ENCODE data around the gene UMOD.

Gene UMOD

DNA sequence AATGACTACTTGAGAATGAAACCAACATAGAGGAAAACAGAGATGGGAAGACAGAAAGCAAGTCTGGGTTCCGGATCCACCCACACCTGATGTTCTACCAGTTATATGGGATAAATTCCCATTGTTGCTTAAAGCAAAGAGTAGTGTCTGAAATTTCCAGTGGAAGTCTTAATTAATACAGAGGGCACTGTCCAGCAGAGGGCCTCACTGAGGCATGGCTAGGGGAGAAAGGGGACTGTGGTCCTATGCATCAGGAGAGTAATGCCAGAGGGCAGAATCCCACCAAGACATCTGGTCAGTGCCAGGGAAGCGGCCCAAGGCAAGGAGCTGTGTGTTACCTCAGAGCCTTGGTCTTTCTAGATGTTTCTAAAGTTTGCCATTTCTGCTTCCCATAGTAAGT lies 7.5 kb upstream of the UMOD start:
- H3K27ac ChIP-seq: no peak overlapping the region
- TF ChIP-seq, protein P1, sequence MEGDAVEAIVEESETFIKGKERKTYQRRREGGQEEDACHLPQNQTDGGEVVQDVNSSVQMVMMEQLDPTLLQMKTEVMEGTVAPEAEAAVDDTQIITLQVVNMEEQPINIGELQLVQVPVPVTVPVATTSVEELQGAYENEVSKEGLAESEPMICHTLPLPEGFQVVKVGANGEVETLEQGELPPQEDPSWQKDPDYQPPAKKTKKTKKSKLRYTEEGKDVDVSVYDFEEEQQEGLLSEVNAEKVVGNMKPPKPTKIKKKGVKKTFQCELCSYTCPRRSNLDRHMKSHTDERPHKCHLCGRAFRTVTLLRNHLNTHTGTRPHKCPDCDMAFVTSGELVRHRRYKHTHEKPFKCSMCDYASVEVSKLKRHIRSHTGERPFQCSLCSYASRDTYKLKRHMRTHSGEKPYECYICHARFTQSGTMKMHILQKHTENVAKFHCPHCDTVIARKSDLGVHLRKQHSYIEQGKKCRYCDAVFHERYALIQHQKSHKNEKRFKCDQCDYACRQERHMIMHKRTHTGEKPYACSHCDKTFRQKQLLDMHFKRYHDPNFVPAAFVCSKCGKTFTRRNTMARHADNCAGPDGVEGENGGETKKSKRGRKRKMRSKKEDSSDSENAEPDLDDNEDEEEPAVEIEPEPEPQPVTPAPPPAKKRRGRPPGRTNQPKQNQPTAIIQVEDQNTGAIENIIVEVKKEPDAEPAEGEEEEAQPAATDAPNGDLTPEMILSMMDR (conservative IDR thresholded peaks at IDR 0.05): peak; percentile 50
- no peak for TF ChIP-seq ZFX (IDR thresholded peaks at IDR 0.05)

DNA sequence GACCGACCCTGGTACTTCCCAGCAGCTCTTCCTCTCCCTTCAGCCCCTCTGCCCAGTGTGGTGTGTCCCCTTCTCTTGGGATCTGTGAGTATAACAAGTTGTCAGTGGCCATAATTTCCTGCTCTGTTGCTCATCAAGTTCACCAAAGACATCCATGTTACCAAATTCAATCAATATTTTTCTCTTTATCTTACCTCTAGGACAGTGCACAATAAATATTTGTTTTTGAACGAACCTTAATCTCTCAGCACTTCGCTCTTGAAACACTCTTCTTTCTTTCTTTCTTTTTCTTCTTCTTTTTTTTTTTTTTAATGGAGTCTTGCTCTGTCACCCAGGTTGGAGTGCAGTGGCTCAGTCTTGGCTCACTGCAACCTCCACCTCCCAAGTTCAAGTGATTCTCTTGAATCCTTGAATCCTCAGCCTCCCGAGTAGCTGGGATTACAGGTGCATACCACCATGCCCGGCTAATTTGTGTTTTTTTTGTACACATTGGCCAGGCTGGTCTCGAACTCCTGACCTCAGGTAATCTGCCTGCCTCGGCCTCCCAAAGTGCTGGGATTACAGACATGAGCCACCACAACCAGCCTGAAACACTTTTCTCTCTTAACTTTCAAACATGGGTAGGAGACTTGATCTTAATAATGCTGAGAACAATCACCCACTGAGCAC lies 2.7 kb upstream of the UMOD start:
- no peak for TF ChIP-seq ZFX (IDR thresholded peaks at IDR 0.05)
- TF ChIP-seq, protein P1 (conservative IDR thresholded peaks at IDR 0.05): no peak
- H3K27ac ChIP-seq: no peak overlapping the region

DNA sequence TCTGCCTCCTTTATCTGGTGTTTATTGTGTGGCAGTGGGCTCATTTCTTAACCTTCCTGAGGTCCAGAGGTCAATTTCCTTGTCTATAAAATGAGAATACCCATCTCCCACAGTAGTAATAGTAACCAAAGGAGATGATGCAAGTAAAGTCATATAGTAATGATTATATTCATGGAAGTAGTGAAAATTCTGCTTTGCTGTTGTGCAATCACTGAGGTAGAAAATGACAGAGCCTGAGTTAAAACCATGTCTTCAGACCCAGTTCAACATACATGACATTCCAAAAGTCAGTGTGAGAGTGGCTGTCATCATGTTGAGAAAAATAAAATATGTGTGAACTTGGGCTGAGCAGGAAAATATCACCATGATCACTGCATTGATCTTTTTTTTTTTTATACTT lies 864 bp upstream of the UMOD start:
- no peak overlapping the region for H3K27ac ChIP-seq
- TF ChIP-seq, protein P1 (conservative IDR thresholded peaks at IDR 0.05): no peak
- TF ChIP-seq ZFX (IDR thresholded peaks at IDR 0.05): no peak

DNA sequence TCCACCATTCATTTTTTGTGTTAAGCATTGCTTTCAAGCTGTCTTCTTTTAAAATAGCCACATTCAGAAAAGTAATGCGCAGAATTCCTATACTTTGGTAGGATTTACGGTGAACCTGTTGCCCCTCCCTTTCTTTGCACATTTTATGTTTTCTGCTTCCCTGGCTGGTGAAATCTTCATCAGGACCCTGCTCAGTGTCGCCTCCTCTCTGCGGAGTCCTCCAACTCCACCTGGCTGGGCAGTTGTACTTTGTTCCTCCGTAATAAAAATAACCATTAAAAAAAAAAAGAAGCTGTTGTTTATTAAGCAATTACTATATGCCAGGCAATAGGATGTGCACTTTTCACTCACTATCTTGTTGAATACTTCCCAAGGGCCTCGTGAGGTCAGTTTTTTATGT lies 2.9 kb downstream of the UMOD start:
- H3K27ac ChIP-seq: no peak overlapping the region

DNA sequence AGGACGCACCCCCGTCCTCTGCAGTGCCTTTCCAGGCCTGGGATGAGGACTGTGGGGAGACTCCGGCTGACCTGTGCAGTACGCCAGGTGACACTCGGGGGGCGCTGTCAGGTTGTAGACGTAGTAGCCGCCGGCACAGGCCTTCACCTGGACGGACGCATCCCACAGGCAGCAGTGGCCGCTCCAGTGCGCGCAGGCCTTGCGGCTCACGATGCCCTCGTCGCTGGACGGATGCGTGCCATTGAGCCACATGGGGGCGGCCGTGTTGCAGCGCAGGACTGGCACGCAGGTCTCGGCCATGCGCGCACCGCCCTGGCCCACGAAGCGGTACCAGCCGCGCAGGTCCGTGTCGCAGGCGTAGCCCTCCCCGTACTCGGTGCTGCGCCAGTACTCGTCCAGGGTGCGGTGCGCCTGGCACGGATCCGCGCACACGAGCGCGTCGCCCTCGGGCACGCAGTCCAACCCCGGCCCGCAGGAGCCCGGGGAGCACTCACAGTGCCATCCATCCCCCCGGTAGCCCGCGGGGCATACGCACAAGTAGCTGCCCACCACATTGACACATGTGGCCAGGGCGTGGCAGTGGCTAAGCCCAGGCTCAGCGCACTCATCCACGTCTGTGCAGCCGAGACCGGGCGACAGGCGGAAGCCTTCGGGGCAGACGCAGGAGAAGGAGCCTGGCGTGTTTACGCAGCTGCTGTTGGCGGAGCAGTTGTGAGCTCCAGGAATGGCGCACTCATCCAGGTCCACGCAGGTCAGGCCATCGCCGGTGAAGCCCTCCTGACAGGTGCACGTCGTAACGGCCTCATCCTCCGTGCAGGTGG lies 3.9 kb downstream of the UMOD start:
- H3K27ac ChIP-seq: no peak overlapping the region
- TF ChIP-seq, protein P1 (conservative IDR thresholded peaks at IDR 0.05): peak; percentile 79
- TF ChIP-seq ZFX (IDR thresholded peaks at IDR 0.05): peak; percentile 22; the same call in 1 of the 2 replicates

More for the DNA sequence above, 2.9 kb downstream of the UMOD start:
- TF ChIP-seq, protein P1 (conservative IDR thresholded peaks at IDR 0.05): peak; percentile 19
- TF ChIP-seq ZFX (IDR thresholded peaks at IDR 0.05): no peak

DNA sequence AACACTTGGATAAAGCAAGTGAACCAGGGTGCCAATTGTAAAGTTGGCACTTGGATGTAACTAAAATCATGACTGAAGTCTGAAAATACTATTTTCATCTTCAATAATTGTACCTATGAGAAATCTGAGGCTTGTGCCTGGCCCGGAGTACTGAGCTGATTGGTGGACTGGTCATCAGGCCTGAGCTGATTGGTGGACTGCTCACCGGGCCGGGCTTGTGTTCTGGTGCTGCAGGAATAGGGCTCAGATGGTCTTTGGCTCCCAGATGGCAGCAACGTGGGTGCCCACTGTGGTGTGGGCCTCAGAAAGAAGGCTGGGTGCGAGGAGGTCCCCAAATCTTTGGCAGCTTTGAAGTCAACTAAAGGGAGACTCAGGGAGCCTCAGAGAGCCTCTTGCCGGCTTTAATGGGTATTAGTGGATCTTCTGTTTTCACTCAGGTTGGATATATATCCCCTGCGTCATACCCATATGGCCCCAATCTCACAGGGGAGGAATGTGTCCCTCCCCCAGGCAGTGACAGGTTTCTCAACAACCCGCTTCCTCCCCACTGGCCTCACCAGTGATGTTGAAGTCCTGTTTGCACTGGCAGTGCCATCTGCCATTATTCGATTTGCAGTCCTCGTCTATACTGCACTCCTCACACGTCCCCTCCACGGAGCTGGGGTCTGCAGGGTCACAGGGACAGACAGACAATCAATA lies 4.7 kb downstream of the UMOD start:
- no peak overlapping the region for H3K27ac ChIP-seq
- TF ChIP-seq, protein P1 (conservative IDR thresholded peaks at IDR 0.05): no peak
- no peak for TF ChIP-seq ZFX (IDR thresholded peaks at IDR 0.05)

DNA sequence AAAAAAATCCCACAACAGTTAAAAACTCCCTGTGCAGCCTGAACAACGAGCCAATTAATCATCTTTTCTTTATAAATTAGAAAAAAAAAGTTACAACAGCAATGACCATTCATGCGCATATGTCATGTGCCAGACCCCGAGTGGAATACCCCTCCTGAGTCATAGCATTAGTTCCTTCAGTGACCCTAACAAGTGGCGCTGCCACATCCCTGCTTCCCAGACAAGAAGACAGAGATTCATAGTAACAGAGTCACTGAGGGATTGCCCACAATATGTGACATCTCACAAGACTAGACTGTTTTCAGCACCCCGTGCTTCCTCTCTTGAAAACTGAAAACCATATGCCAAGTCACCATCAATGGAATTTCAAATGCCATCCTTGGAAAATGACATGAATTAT lies 7.9 kb downstream of the UMOD start:
- no peak overlapping the region for H3K27ac ChIP-seq
- TF ChIP-seq ZFX (IDR thresholded peaks at IDR 0.05): no peak
- TF ChIP-seq, protein P1 (conservative IDR thresholded peaks at IDR 0.05): no peak

Data from C4-2B (cell line).